ENCODE results near the gene ALDOA. TPM values are rescaled to one million over a fixed set of nuclear protein-coding genes. Genes with fewer than 3 reads are reported as not detected.
"Not testable (repeated sequence)": the region's sequence is repeated elsewhere in the genome, so short reads cannot be mapped to it uniquely, and the experiment has no call there.

ALDOA gene
- total RNA-seq, result 343 TPM

DNA sequence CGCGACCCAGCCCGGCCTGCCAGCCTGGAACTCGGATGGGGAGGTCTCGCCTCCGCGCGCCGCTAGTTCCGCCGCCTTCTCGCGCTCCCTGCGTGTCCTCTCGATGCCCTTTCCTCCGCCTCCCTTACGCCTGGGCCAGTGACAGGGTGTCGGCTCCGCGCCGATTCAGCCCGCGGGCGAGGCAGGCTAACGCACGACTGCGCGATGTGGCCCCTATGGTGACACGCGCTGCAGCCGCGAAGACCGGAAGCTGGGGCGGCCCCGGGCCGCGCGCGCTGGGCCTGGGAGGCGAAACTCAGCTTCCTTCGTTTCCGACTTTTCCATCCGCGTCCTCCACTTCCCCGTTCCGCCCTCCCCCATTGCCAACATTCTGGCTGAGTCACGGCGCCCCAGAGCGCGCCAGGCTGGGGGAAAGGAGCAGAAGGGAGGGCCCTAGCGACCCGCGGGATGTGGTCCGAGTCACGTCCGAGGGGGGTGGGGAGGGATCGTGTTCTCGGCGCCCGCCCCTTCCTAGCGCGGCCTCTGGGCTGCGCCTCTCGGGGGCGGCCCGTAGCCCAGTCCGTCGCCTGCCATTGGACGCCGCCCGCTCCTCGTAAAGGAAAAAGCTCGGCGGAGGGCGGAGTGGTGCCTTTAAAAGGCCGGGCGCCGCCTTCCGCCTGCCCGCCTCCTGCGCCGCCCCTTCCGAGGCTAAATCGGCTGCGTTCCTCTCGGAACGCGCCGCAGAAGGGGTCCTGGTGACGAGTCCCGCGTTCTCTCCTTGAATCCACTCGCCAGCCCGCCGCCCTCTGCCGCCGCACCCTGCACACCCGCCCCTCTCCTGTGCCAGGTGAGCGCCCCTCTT, at the start of gene ALDOA:
Gene ALDOA, plus strand, starts transcription at position 659 of the 841 bp plus-strand sequence. CDS start 1,138 bp downstream, outside the sequence.
- Histone ChIP-seq H3K4me3 (ENCODE audit: low read length) (peak within 1 kb of the TSS; percentile 87), H3K9me3 (ENCODE audit: low read depth, low read length) (no peaks in the 10 kb centered on the region), H3K27me3 (ENCODE audit: insufficient read depth, low read length) (no peaks in the 10 kb centered on the region), H3K4me1 (ENCODE audit: insufficient read depth, low read length) (peaks cover 52% of the 10 kb centered on the region)

GRCh38 chr16:30016555-30017276, 48.8 kb upstream of the ALDOA start:
- Histone ChIP-seq H3K4me1 (ENCODE audit: insufficient read depth, low read length) (peaks cover 12% of the 10 kb centered on the region), H3K4me3 (ENCODE audit: low read length) (no peak overlapping the region), H3K27me3 (ENCODE audit: insufficient read depth, low read length) (peaks cover 7% of the 10 kb centered on the region), H3K9me3 (ENCODE audit: low read depth, low read length) (no peaks in the 10 kb centered on the region)

DNA sequence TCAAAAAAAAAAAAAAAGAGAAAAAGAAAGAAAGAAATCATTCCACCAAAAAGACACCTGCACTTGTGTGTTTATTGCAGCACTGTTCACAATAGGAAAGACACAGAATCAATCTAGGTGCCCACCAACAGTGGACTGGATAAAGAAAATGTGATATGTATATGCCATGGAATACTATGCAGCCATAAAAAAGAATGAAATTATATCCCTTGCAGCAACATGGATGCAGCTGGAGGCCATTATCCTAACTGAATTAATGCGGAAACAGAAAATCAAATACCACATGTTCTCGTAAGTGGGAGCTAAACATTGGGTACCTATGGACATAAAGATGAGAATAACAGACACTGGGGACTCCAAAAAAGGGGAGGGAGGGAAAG, 48.3 kb upstream of the ALDOA start:
- H3K4me1 ChIP-seq (ENCODE audit: insufficient read depth, low read length), result peaks cover 13% of the 10 kb centered on the region
- H3K27me3 ChIP-seq (ENCODE audit: insufficient read depth, low read length), result peaks cover 2% of the 10 kb centered on the region
- H3K9me3 ChIP-seq (ENCODE audit: low read depth, low read length), result no peaks in the 10 kb centered on the region
- H3K4me3 ChIP-seq (ENCODE audit: low read length), result no peak overlapping the region

- H3K4me1 ChIP-seq (ENCODE audit: insufficient read depth, low read length), result peaks cover 13% of the 10 kb centered on the region
- not testable (repeated sequence) for H3K9me3 ChIP-seq (ENCODE audit: low read depth, low read length); H3K4me3 ChIP-seq (ENCODE audit: low read length); H3K27me3 ChIP-seq (ENCODE audit: insufficient read depth, low read length)
Measured at GRCh38 chr16:30017937-30018336, 47.6 kb upstream of the ALDOA start.

DNA sequence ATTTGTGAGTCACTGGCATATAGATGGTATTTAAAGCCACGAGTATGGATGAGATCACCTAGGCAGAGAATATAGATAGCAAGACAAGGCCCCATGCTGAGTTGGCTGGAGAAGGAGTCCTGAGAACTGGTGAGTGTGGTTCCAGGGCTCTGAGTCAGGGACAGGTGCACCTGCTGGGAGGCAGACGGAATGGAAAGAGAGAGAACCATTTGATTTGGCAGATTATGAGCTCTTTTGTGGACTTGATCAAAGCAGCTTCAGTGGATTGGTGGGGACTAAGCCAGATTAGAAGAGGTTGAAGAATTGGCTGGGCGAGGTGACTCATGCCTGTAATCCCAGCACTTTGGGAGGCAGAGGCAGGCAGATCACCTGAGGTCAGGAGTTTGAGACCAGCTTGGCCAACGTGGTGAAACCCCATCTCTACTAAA, 46.8 kb upstream of the ALDOA start:
- Histone ChIP-seq H3K9me3 (ENCODE audit: low read depth, low read length) (no peaks in the 10 kb centered on the region), H3K27me3 (ENCODE audit: insufficient read depth, low read length) (no peaks in the 10 kb centered on the region), H3K4me3 (ENCODE audit: low read length) (no peak overlapping the region)

GRCh38 chr16:30022887-30023286, 42.7 kb upstream of the ALDOA start, which contains the start of gene C16orf92:
C16orf92 (plus strand) TSS chr16:30023198; CDS start chr16:30023341, 143 bp downstream.
- H3K4me3 ChIP-seq (ENCODE audit: low read length), result no peak within 1 kb of the TSS
- no peaks in the 10 kb centered on the region for H3K27me3 ChIP-seq (ENCODE audit: insufficient read depth, low read length)
- H3K4me1 ChIP-seq (ENCODE audit: insufficient read depth, low read length), result peaks cover 13% of the 10 kb centered on the region
- no peaks in the 10 kb centered on the region for H3K9me3 ChIP-seq (ENCODE audit: low read depth, low read length)

More for the DNA sequence above, 46.8 kb upstream of the ALDOA start:
- peaks cover 13% of the 10 kb centered on the region for H3K4me1 ChIP-seq (ENCODE audit: insufficient read depth, low read length)

DNA sequence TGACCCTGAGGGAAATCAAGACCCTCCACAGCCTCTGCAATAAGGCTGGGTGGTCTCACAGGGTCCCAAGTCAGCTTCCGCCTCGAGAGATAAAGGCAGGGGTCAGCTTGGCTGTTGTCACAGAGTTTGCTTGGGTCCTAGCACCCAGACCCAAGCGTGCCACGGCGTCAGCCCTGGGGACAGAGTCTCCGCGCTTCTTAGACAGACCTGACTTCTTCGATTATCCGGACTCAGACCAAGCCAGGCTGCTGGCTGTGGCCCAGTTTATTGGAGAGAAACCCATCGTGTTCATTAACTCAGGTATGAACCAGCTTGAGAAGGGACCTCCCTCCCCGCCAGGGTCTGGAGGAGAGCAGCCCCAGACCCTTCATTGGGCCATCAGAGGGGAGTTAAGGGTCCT, 42.0 kb upstream of the ALDOA start:
- Histone ChIP-seq H3K9me3 (ENCODE audit: low read depth, low read length) (no peaks in the 10 kb centered on the region), H3K4me1 (ENCODE audit: insufficient read depth, low read length) (peaks cover 13% of the 10 kb centered on the region), H3K4me3 (ENCODE audit: low read length) (no peak overlapping the region), H3K27me3 (ENCODE audit: insufficient read depth, low read length) (no peaks in the 10 kb centered on the region)

GRCh38 chr16:30024451-30024850, 41.1 kb upstream of the ALDOA start:
- Histone ChIP-seq H3K4me3 (ENCODE audit: low read length) (no peak overlapping the region), H3K9me3 (ENCODE audit: low read depth, low read length) (no peaks in the 10 kb centered on the region), H3K27me3 (ENCODE audit: insufficient read depth, low read length) (peaks cover 5% of the 10 kb centered on the region), H3K4me1 (ENCODE audit: insufficient read depth, low read length) (peaks cover 13% of the 10 kb centered on the region)

DNA sequence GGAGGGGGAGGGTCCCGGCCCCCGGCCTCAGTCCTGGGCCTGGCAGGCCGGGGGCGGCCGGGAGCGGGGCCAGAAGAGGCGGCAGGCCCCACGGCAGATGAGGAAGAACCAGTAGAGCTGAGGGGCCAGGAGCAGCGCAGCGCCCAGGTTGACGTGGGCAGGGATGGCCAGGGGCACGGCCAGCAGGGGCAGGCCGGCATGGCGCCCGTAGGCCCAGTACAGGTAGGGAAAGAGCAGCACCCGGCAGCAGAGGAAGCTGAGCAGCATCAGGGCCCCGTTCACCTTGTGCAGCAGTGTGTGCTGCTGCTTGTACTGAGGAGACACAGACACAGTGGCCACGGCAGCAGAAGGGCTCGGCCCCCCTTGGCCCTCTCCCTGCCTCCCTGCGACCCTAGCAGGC, 40.4 kb upstream of the ALDOA start:
- H3K27me3 ChIP-seq (ENCODE audit: insufficient read depth, low read length), result peaks cover 12% of the 10 kb centered on the region
- H3K9me3 ChIP-seq (ENCODE audit: low read depth, low read length), result no peaks in the 10 kb centered on the region
- H3K4me3 ChIP-seq (ENCODE audit: low read length), result no peak overlapping the region
- H3K4me1 ChIP-seq (ENCODE audit: insufficient read depth, low read length), result peaks cover 13% of the 10 kb centered on the region

- peaks cover 14% of the 10 kb centered on the region for H3K27me3 ChIP-seq (ENCODE audit: insufficient read depth, low read length)
- no peaks in the 10 kb centered on the region for H3K9me3 ChIP-seq (ENCODE audit: low read depth, low read length)
- H3K4me1 ChIP-seq (ENCODE audit: insufficient read depth, low read length), result peaks cover 13% of the 10 kb centered on the region
- no peak overlapping the region for H3K4me3 ChIP-seq (ENCODE audit: low read length)
Measured at GRCh38 chr16:30025574-30025973, 40.0 kb upstream of the ALDOA start.

DNA sequence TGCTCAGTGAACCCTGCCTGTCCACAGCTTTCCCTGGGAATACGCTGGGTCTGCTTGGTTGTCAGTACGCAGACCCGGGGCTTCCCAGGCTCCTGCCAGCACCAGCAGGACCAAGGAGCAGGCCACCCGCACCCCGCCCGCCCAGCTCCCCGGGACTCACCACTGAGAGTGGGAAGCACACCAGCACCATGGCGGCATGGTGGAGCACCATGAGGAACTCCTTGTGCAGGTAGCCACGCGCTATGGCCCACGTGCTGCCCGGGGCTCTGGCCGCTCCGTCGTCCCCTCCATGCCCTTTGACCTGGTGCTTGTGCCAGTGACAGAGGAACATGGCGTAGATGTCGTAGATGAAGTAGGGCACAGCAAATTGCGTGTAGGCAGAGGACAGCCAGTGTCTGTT, 39.1 kb upstream of the ALDOA start:
- Histone ChIP-seq H3K4me1 (ENCODE audit: insufficient read depth, low read length) (peaks cover 5% of the 10 kb centered on the region), H3K4me3 (ENCODE audit: low read length) (no peak overlapping the region), H3K27me3 (ENCODE audit: insufficient read depth, low read length) (peaks cover 17% of the 10 kb centered on the region), H3K9me3 (ENCODE audit: low read depth, low read length) (no peaks in the 10 kb centered on the region)

DNA sequence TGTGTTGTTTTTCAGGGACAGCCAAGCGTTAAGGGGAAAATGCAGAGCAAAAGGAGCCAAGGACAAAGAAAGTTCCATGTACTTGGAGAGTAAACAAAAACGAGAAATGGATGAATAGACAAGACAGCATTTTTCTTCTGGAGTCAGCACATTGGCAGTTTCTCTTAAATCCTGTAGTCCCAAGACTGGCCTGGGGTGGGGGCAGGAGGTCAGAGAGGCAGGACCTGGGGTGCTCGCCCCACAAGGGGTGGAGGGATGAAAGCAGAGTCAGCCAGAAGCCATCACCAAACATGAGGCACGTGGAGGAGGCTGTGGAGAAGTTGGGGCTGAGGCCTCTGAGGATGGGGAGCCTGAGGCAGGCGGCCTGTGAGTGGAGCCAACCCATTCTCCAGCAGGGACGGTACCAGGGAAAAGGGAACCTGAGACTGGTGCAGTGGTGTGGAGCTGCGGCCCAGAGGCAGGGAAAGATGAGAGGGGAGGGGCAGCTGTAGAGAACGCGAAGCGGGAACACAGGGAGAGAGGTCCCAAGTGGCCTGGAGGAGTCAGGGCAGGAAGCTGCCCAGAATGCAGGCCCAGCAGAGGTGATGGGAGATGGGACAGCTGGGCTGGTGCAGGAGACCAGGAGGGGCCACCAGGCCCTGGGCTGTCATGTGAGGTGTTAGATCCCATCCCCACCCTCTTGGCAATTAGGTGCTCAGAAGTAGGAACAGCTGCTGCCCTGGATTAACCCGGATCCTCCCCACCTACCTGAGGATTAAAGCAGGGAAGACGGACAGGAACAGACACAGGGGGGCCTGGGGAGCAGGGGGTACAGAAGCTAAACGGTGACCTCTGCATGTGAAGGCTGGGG, 37.7 kb upstream of the ALDOA start:
- H3K4me3 ChIP-seq (ENCODE audit: low read length), result no peak overlapping the region
- H3K27me3 ChIP-seq (ENCODE audit: insufficient read depth, low read length), result peaks cover 26% of the 10 kb centered on the region
- H3K4me1 ChIP-seq (ENCODE audit: insufficient read depth, low read length), result no peaks in the 10 kb centered on the region
- H3K9me3 ChIP-seq (ENCODE audit: low read depth, low read length), result no peaks in the 10 kb centered on the region

DNA sequence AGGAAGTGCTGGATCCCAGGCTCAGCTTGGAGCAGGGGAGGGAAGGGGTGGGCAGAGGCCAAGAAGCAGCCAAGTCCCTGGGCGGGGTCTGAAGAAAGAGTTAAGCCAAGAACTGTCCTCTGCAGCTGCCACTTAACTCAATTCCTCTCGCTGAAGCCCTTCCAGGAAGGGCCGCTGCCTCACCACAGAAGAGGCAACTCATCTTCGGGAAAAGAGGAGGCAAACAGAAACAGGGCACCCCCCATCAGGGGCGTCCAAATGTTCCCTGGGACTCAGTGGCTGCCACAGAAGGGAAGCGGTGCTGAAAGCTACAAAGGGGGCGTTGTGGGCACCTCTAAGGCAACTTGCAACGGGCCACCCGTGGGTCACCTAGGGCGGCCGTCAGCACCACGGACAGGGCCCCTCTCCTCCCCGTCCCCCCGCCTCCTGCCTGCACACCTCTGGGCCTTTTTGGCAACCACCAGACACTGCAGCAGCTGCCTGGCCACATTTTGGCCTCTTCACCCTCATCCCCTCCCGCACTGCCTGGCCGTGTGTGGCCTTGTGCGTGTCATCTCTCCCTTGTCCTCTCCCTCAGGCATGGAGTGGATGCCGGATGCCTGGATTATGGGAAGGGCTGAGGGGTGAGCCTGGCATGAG, 37.0 kb upstream of the ALDOA start:
- H3K9me3 ChIP-seq (ENCODE audit: low read depth, low read length), result no peaks in the 10 kb centered on the region
- H3K27me3 ChIP-seq (ENCODE audit: insufficient read depth, low read length), result peaks cover 26% of the 10 kb centered on the region
- no peak overlapping the region for H3K4me3 ChIP-seq (ENCODE audit: low read length)
- no peaks in the 10 kb centered on the region for H3K4me1 ChIP-seq (ENCODE audit: insufficient read depth, low read length)

DNA sequence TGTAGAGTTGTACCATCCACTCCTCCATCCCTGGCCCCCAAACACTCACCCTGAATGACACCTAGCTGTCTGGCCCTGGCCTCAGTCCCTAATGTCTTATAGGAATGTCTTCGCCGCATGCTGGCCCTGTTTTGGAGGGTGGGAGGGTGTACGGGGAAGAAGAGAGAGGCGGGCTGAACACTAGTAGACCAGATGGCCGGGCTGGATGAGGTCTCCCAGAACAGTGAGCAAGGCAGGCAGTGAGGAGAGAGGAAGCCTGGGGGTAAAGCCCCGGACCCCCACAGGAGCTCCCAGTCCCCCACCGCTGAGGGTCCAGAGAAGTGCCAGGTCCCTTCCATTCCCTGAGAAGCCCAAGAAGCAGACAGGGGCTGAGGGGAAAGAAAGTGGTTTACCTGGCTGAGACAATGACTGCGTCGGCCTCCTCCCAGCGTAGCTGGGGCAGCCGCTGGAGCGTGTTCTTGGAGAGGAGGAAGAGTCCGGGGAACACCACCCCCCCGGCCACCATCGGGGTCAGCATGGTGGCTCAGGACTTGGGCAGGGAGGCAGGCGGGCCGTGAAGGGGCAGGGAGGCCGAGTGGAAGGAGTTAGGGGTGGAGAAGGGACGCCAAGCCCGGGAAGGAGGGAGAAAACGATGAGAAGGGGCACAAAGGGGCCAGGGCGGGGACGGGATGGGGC, 35.4 kb upstream of the ALDOA start:
- Histone ChIP-seq H3K9me3 (ENCODE audit: low read depth, low read length) (no peaks in the 10 kb centered on the region), H3K4me1 (ENCODE audit: insufficient read depth, low read length) (no peaks in the 10 kb centered on the region), H3K27me3 (ENCODE audit: insufficient read depth, low read length) (peaks cover 26% of the 10 kb centered on the region), H3K4me3 (ENCODE audit: low read length) (no peak overlapping the region)

Data from mononuclear cell (primary cell).